GM08714 (cell line): ENCODE results near the gene CCDC91.
"Not testable (repeated sequence)": the region's sequence is repeated elsewhere in the genome, so short reads cannot be mapped to it uniquely, and the experiment has no call there.

Experiments
- H3K4me3 ChIP-seq: fragments of 200-500 bp; sonication (Bioruptor generic); 2 replicates; pipeline ENCODE4 v1.5.1; 2014; ENCODE audit warnings: mild to moderate bottlenecking, low read length, inconsistent platforms
- ZNF274 ChIP-seq: IDR thresholded peaks from 2 replicates; pipeline ENCODE4 v1.6.1; 2012; ENCODE audit warnings: mild to moderate bottlenecking, low read depth, low read length

The CCDC91 gene

GRCh38 chr12:28327722-28328121 lies 137.5 kb downstream of the CCDC91 start:
- H3K4me3 ChIP-seq, result no peak overlapping the region
- no peak for TF ChIP-seq ZNF274

GRCh38 chr12:28328967-28329366 lies 138.7 kb downstream of the CCDC91 start:
- H3K4me3 ChIP-seq, result no peak overlapping the region
- no peak for TF ChIP-seq ZNF274

DNA sequence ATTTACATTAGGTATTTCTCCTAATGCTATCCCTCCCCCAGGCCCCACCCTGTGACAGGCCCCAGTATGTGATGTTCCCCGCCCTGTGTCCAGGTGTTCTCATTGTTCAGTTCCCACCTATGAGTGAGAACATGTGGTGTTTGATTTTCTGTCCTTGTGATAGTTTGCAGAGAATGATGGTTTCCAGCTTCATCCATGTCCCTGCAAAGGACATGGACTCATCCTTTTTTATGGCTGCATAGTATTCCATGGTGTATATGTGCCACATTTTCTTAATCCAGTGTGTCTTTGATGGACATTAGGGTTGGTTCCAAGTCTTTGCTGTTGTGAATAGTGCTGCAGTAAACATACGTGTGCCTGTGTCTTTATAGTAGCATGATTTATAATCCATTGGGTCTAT lies 139.5 kb downstream of the CCDC91 start:
- H3K4me3 ChIP-seq, result not testable (repeated sequence)

GRCh38 chr12:28330232-28330631 lies 140.0 kb downstream of the CCDC91 start:
- not testable (repeated sequence) for H3K4me3 ChIP-seq

DNA sequence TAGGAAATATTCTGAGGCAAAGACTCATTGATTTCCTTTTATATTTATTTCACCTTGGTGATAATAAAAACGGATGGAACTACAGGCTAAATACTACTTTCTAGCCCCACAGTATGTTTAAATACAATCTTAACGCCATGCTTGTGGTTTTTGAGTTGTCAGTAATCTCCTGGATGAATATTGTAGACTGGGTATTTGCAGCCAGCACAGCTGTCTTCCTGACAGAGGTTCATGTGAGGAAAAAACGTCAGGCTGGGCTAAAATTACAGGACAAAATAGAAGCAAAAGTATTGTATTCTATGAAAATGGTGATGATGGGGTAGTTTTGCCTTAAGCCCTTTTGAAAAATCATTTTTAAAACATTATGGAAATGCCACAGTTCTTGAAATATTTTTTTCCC lies 140.9 kb downstream of the CCDC91 start:
- TF ChIP-seq ZNF274, result no peak
- H3K4me3 ChIP-seq, result no peak overlapping the region

DNA sequence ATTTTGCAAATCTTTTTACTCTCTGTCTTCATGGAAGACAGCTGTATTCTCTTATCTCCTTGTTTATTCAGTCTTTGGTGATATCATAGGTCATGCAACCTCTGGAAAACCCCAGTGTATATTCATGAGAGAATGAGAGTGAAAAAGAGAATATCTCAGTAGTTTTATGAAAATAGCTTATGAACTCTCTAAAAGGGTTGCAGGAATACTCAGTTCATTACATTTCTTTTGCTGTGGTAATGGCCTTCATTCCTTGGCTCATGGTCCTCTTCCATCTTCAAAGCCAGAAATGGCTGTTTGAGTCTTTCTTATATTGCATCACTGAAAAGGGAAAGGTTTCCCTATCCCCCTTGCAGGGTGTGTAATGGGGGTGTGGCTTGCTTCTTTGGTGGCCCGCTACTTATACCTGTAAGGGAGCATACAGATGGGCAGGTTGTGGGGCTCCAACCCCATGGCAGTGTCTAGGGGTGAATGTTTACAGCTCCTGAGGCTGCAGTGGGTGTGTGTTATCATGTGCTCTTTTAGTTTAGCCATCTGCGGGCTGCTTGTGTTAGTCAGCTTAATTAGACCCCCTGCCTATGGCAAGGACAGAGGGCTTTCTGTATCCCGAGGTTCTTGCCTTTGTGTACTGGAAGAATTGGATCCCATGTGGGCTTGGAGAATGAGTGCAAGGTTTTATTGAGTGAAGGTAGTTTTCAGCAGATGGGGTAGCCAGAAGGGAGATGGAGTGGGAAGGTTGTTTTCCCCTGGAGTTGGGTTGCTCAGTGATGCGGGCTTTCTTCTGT lies 150.2 kb downstream of the CCDC91 start:
- no peak for TF ChIP-seq ZNF274
- H3K4me3 ChIP-seq, result no peak overlapping the region

DNA sequence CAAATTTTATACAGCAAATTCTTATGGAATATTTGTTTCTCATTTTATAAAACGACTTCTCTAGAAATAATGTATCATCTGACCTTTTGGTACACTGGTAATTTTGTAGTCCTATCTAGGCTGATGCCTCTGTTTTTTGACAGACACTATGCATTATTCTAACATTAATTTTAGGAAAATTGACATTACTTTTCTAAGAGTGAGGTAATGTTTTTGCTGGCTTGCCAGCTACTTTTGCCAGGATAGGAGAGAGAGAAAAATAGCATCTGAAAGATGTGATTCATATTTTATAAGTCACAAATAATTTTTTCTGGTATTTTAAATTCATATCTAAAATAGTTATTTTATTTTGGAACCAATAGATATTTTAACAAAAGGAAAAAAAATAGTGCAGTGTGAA lies 153.5 kb downstream of the CCDC91 start:
- TF ChIP-seq ZNF274, result no peak

DNA sequence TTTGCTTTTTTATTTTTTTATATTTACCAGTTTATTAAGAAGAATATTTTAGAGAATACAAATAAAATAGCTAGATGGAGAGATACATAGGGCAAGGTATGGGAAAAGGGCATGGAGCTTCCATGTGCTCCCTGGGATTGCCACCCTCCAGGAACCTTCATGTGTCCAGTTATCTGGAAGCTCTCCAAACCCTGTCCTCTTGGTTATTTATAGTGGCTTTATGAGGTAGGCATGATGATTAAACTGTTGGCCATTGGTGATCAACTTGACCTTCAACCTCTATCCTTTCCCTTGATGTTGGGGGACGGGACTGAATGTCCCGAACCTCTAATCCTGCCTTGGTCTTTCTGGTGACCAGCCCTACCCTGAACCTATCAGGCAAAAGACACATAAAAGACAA lies 156.3 kb downstream of the CCDC91 start:
- TF ChIP-seq ZNF274, result no peak
- no peak overlapping the region for H3K4me3 ChIP-seq

More for the DNA sequence above, 153.5 kb downstream of the CCDC91 start:
- H3K4me3 ChIP-seq, result no peak overlapping the region

- no peak for TF ChIP-seq ZNF274
Measured at GRCh38 chr12:28349196-28349595, 158.9 kb downstream of the CCDC91 start.

GRCh38 chr12:28350502-28350901 lies 160.2 kb downstream of the CCDC91 start:
- no peak overlapping the region for H3K4me3 ChIP-seq
- TF ChIP-seq ZNF274, result no peak

More at GRCh38 chr12:28349196-28349595, 158.9 kb downstream of the CCDC91 start:
- H3K4me3 ChIP-seq, result no peak overlapping the region

- no peak for TF ChIP-seq ZNF274
- H3K4me3 ChIP-seq, result no peak overlapping the region
Measured at GRCh38 chr12:28351414-28351813, 161.2 kb downstream of the CCDC91 start.

- H3K4me3 ChIP-seq, result no peak overlapping the region
- TF ChIP-seq ZNF274, result no peak
Measured at GRCh38 chr12:28355161-28355560, 164.9 kb downstream of the CCDC91 start.

DNA sequence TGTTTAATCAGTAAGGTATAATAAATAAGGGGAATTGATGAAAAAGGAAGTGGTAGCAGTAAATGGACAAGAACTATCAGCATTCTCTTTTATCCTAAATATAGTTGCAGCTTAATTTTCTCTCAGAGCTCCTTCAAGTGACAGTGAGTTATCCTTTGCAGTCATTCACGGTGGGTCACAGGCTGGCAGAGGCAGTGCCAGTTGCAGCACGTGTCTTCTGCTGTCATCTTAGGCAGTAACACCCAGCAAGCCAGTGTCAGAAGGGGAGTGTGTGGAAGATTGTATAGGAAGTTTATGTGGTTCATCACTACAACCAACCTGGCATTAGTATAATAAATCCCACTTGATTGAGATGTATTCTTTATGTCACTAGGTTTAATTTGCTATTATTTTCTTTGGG lies 170.0 kb downstream of the CCDC91 start:
- TF ChIP-seq ZNF274, result no peak
- no peak overlapping the region for H3K4me3 ChIP-seq

DNA sequence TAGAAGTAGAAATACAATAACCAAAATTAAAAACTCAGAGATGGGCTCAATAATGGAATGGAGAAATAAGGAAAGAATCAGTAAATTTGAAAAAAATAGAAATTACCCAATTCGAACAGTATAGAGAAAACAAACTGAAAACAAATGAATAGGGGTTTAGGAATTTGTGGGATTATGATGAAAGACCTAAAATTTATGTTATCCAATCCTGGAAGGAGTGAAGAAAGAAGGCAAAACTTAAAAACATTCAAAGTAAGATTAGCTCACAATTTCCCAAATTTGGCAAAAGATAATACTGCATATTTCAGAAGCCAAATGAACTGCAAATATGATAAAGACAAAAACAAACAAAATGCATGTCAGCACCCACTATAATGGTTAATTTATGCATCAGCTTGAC lies 177.1 kb downstream of the CCDC91 start:
- no peak for TF ChIP-seq ZNF274
- H3K4me3 ChIP-seq, result no peak overlapping the region

DNA sequence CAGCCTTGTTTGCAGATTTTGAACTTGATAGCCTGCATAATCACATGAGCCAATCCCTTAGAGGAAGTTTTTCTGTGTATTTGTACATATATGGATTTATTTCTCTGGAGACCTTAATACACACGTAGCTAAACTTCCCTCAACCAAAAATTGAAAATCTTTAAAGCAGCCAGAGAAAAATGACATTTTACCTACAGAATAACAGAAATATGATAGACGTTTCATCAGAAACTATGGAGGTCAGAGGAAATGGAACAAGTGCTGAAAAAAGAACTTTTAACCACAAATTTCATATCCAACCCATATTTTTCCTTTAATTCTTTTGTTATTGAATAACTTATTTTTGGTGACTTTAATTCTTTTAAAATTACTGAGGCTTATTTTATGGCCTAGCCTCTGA lies 177.7 kb downstream of the CCDC91 start:
- no peak overlapping the region for H3K4me3 ChIP-seq
- TF ChIP-seq ZNF274, result no peak

DNA sequence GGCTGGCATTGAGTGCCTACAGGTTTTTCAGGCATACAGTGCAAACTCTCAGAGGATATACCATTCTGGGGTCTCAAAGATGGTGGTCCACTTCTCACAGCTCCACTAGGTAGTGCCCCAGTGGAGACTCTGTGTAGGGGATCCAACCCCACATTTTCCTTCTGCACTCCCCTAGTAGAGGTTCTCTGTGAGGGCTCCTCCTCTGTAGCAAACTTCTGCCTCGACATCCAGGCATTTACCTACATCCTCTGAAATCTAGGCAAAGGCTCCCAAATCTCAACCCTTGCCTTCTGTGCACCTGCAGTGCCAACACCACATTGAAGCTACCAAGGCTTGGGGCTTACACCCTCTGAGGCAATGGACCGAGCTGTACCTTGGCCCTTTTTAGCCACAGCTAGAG lies 179.2 kb downstream of the CCDC91 start:
- no peak overlapping the region for H3K4me3 ChIP-seq
- no peak for TF ChIP-seq ZNF274

DNA sequence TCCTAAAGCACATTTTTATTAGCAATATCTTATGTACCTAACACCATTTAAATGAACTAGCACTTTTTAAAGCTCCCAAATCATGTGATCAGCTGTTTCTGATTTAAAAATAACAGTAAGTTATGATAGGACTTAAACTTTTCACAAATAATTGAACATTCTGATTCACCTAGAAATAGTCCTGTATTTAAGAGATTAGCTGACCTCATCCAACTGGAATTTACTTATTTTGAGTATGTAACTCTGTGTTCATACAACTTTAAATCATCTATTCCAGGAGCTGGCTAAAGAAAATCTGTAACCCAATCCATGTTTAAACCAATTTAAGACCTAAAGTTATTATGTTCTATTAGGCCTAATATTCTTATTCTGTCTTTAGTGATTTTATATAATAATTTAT lies 184.3 kb downstream of the CCDC91 start:
- no peak for TF ChIP-seq ZNF274
- H3K4me3 ChIP-seq, result no peak overlapping the region
